PC-9 (cell line): Measurements from ENCODE around the gene MLKL.

Experiments used
- CTCF ChIP-seq: fragments of 200-600 bp; sonication (generic); conservative IDR thresholded peaks from 2 replicates; pipeline ENCODE4 v1.6.1; 2017; ENCODE audit warnings: mixed run types, antibody characterized with exemption, mild to moderate bottlenecking, moderate library complexity
- EZH2 ChIP-seq: fragments of 200-600 bp; sonication (generic); IDR thresholded peaks from 2 replicates; pipeline ENCODE4 v1.8.0; 2017; ENCODE audit warnings: antibody characterized with exemption, low read depth

GRCh38 chr16:74747716-74748615, 47.3 kb upstream of the MLKL start:
- TF ChIP-seq CTCF: no peak
- TF ChIP-seq EZH2: no peak
